WERI-Rb-1 (cell line): ENCODE measurements around the gene IQSEC1.
A peak's percentile ranks its signal among the peaks of the same experiment; 100 is the strongest.

Experiments
- DNase-seq: peaks from one replicate; pipeline ENCODE4 v3.0.0-alpha.2; 2020
- H3K27ac ChIP-seq: fragments of 250-450 bp; sonication (Bioruptor Pico); 2 replicates; pipeline ENCODE4 v1.5.1; 2020; ENCODE audit warnings: mild to moderate bottlenecking, moderate library complexity
- H3K27me3 ChIP-seq: fragments of 250-450 bp; sonication (Bioruptor Pico); 2 replicates; pipeline ENCODE4 v1.5.1; 2021; ENCODE audit warnings: mild to moderate bottlenecking, low read depth, moderate library complexity; ENCODE audit not compliant: insufficient read depth, severe bottlenecking
- H3K36me3 ChIP-seq: fragments of 250-450 bp; sonication (Bioruptor Pico); 2 replicates; pipeline ENCODE4 v1.5.1; 2020; ENCODE audit warnings: mild to moderate bottlenecking, moderate library complexity
- H3K4me3 ChIP-seq: 2 replicates; pipeline ENCODE4 v1.5.1; 2011; ENCODE audit warnings: low read depth, mild to moderate bottlenecking, control low read depth, low read length
- H3K9me3 ChIP-seq: fragments of 250-450 bp; sonication (Bioruptor Pico); 2 replicates; pipeline ENCODE4 v1.5.1; 2021; ENCODE audit warnings: mild to moderate bottlenecking, moderate library complexity; ENCODE audit not compliant: severe bottlenecking
- TF ChIP-seq, protein P1 (sequence below): IDR thresholded peaks from 2 replicates; pipeline ENCODE4 v1.5.1; 2011; ENCODE audit warnings: low read depth, mild to moderate bottlenecking, control low read depth, inconsistent platforms, low read length

Gene IQSEC1

DNA sequence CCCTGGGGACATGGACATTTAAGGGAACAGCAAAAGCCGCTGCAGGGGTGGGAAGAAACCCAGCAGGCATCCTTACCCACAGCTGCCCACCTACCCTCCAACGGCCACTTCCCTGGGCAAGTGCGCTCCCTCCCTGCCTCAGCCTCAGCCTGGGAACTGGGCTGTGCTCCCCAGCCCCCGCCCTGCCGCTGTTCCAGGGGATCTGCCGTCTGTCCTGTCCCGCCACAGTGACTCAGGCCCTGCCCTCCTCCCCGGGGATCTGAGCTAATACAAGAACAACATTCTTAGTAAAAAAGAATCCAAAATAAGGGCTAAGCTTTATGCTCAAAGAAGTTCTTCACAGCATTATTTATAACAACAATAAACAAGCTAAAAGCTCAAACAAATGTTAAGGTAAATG lies 7.4 kb upstream of the IQSEC1 start:
- peak; percentile 38 for DNase-seq
- H3K27ac ChIP-seq, result no peak overlapping the region
- H3K36me3 ChIP-seq, result no peaks in the 10 kb centered on the region; the same call in 1 of the 2 replicates
- H3K9me3 ChIP-seq, result no peaks in the 10 kb centered on the region
- TF ChIP-seq, protein P1, sequence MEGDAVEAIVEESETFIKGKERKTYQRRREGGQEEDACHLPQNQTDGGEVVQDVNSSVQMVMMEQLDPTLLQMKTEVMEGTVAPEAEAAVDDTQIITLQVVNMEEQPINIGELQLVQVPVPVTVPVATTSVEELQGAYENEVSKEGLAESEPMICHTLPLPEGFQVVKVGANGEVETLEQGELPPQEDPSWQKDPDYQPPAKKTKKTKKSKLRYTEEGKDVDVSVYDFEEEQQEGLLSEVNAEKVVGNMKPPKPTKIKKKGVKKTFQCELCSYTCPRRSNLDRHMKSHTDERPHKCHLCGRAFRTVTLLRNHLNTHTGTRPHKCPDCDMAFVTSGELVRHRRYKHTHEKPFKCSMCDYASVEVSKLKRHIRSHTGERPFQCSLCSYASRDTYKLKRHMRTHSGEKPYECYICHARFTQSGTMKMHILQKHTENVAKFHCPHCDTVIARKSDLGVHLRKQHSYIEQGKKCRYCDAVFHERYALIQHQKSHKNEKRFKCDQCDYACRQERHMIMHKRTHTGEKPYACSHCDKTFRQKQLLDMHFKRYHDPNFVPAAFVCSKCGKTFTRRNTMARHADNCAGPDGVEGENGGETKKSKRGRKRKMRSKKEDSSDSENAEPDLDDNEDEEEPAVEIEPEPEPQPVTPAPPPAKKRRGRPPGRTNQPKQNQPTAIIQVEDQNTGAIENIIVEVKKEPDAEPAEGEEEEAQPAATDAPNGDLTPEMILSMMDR, result no peak
- no peak overlapping the region for H3K4me3 ChIP-seq
- no peaks in the 10 kb centered on the region for H3K27me3 ChIP-seq

DNA sequence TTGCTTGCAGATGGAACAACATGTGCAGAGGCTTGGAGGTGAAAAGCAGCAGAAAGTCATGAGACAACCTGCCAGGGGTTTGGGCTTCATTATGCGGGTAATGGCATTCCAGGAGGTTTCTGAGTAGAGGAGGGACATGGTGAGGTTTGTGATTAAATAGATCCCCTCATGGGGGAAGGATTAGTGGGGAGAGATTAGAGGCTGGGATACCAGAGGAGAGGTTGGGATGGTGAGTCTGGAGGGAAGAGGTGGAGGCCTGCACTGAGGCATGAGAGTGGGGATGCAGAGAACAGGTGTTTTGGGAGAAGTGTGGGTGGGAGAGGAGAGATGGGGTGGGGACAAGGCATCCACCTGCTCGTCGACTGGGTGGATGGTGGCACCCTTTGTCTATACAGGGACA lies 6.8 kb upstream of the IQSEC1 start:
- Histone ChIP-seq H3K4me3 (no peak overlapping the region), H3K27ac (no peak overlapping the region), H3K27me3 (no peaks in the 10 kb centered on the region), H3K9me3 (no peaks in the 10 kb centered on the region), H3K36me3 (no peaks in the 10 kb centered on the region; the same call in 1 of the 2 replicates)
- no peak for DNase-seq
- TF ChIP-seq, protein P1, result no peak

DNA sequence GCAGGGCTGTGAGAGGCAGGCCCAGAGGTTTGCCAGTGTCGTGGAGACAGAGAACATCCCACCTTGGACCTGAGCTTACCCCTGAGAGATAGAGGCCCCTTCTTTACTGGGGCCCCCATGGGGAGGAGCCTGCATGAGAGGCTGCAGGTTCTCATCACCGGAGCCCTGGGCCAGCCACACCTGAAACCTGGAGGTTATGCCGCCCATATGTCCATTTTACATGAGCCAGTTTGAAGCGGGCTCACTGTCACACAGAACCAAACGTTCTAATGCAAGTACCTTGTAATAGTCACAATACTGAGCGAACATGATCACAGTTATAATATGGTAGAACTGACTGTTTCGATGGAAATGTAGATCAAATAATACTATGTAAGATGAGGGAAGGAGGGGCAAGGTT lies 6.3 kb upstream of the IQSEC1 start:
- Histone ChIP-seq H3K9me3 (no peaks in the 10 kb centered on the region), H3K36me3 (no peaks in the 10 kb centered on the region), H3K4me3 (no peak overlapping the region), H3K27ac (no peak overlapping the region), H3K27me3 (no peaks in the 10 kb centered on the region)
- no peak for DNase-seq
- TF ChIP-seq, protein P1, result no peak

DNA sequence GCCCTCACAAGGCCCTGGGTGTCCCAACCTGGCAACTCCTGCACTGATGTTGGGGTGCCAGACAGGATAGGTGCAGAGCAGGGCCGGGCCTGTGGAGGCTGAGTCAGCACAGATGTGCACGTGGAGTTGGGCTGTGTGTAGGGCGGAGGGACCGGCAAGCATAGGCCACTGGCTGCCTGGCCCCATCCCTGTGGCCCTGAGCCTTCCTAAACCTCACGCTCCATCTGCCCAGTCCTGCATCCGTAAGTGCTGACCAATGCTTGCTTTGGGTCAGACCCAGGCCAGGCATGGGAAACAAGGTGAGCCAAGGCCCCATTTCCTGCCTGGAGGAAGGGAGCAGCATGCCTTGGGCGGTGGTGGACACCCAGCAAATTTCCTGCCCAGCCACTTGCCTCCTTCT lies 5.8 kb upstream of the IQSEC1 start:
- Histone ChIP-seq H3K9me3 (no peaks in the 10 kb centered on the region), H3K36me3 (no peaks in the 10 kb centered on the region), H3K27me3 (no peaks in the 10 kb centered on the region), H3K4me3 (no peak overlapping the region), H3K27ac (no peak overlapping the region)
- no peak for DNase-seq
- TF ChIP-seq, protein P1, result no peak

DNA sequence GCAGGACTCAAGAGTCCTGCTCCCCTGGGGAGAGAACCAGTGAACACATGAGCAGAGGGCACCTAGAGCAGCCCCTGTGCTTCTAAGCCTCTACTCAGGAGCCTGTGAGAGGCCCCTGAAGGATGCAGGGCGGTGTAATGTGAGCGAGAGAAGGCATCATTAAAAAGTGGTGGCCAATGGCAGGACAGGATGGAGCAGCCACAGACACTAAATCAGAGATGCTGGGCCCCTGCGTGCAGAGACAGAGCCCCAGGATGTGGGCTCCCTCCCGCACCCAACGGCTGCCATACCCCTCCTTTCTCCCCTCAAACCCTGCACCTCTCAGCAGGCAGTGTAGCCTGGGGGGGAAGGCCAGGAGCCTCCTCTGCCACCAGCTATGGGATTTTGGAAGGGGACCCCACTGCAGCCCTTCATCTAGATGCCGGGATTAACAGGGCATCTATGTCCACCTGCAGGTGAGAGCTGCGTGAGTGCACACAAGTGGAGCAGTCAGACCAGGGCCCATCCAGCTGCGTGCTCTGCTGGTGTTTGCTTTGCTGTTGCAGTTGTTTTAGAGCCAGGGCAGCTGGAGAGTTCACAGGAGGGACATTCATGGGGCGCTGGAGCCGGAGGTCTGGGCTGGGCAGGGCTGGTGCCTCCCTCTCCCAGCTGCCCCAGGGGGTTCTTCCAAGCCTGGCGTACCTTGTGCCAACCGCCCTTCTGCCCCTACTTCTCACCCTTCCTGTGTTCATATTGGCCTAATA lies 5.1 kb upstream of the IQSEC1 start:
- no peak overlapping the region for H3K4me3 ChIP-seq
- no peaks in the 10 kb centered on the region for H3K36me3 ChIP-seq
- no peak overlapping the region for H3K27ac ChIP-seq
- H3K9me3 ChIP-seq, result no peaks in the 10 kb centered on the region
- no peaks in the 10 kb centered on the region for H3K27me3 ChIP-seq
- TF ChIP-seq, protein P1, result no peak
- no peak for DNase-seq
